HCT116 (cell line): Measurements from ENCODE around the gene NCCRP1. TPM values are rescaled to one million over a fixed set of nuclear protein-coding genes. Genes with fewer than 3 reads are reported as not detected.

ENCODE experiments used
- ATAC-seq: fragments of 200-7000 bp; cut with Tn5 transposase; 2 replicates; pipeline ENCODE4 v1.9.1; 2020; ENCODE audit warnings: mild to moderate bottlenecking, moderate library complexity
- BruUV-seq: library from RNA; stranded (reverse); fragments of 400-500 nt; replicated peaks from 2 replicates; lab custom pipeline; 2021; lab: Mats Ljungman, UMichigan
- CTCF ChIA-PET: fragments of 300-600 bp; sonication (Branson Sonifier 250); formaldehyde crosslinking; loops from one replicate; lab custom pipeline; 2021; ENCODE audit warnings: antibody characterized with exemption; lab: Charles Lee
- POLR2A ChIA-PET: fragments of 300-600, 350-600 bp; sonication (Branson Sonifier 250); formaldehyde crosslinking; loops from one replicate; lab custom pipeline; 2021; ENCODE audit warnings: antibody characterized with exemption; lab: Charles Lee
- RAD21 ChIA-PET, 2 experiments: fragments of 300-600 bp; sonication (Branson Sonifier 250); formaldehyde crosslinking; loops; one replicate each; lab custom pipeline; 2023; ENCODE audit warnings: low total read pairs in 2 of 2; ENCODE audit not compliant: uncharacterized antibody in 2 of 2, unreplicated experiment in 2 of 2, low non-redundant PET in 1 of 2; lab: Charles Lee
- DNase-seq: peaks from one replicate; pipeline ENCODE4 v3.0.0-alpha.2; 2010; ENCODE audit warnings: low read depth, low spot score
- H2AFZ ChIP-seq: fragments of 200-600 bp; shearing (Covaris generic), sonication (generic); 2 replicates; pipeline ENCODE4 v1.6.1; 2017; ENCODE audit warnings: low read depth, mixed run types, mixed read lengths, antibody characterized with exemption, low read length; ENCODE audit not compliant: poor library complexity, severe bottlenecking
- H3K27ac ChIP-seq: 2 replicates; pipeline ENCODE4 v1.5.1; 2012; ENCODE audit warnings: low read depth, low read length
- H3K27me3 ChIP-seq: fragments of 200-600 bp; sonication (generic); 2 replicates; pipeline ENCODE4 v1.6.1; 2016; ENCODE audit warnings: mixed run types, low read length, mixed read lengths; ENCODE audit not compliant: insufficient read depth
- H3K36me3 ChIP-seq, 2 experiments: fragments of 200-500 bp in 1 of 2; fragments of 200-600 bp in 1 of 2; sonication (Bioruptor generic) in 1 of 2; sonication (generic) in 1 of 2; 2 replicates each; pipeline versions ENCODE4 v1.5.1 to v1.6.1; 2014 to 2016; ENCODE audit warnings: low read length in 2 of 2, inconsistent platforms in 1 of 2, mixed read lengths in 1 of 2, mixed run types in 1 of 2; ENCODE audit not compliant: insufficient read depth in 2 of 2, control insufficient read depth in 1 of 2
- H3K4me1 ChIP-seq, 2 experiments: fragments of 200-600 bp in 1 of 2; sonication (generic) in 1 of 2; 2 replicates each; pipeline versions ENCODE4 v1.5.1 to v1.6.1; 2012 to 2017; ENCODE audit warnings: low read length in 2 of 2, inconsistent platforms in 1 of 2, mild to moderate bottlenecking in 1 of 2, mixed read lengths in 1 of 2, mixed run types in 1 of 2, moderate library complexity in 1 of 2; ENCODE audit not compliant: insufficient read depth in 2 of 2, control insufficient read depth in 1 of 2
- H3K4me2 ChIP-seq: fragments of 200-600 bp; sonication (generic); 2 replicates; pipeline ENCODE4 v1.6.1; 2017; ENCODE audit warnings: mixed run types, low read length, mixed read lengths
- H3K4me3 ChIP-seq, 2 experiments: fragments of 200-600 bp in 1 of 2; sonication (generic) in 1 of 2; replicated peaks in 1 of 2; 2 replicates each; pipeline ENCODE4 v1.5.1; 2011 to 2016; ENCODE audit warnings: low read length in 2 of 2, control low read depth in 1 of 2, low read depth in 1 of 2, mild to moderate bottlenecking in 1 of 2, mixed read lengths in 1 of 2, mixed run types in 1 of 2
- H3K79me2 ChIP-seq: fragments of 200-600 bp; sonication (generic); 2 replicates; pipeline ENCODE4 v1.6.1; 2017; ENCODE audit warnings: mild to moderate bottlenecking, mixed run types, low read length, moderate library complexity, mixed read lengths; ENCODE audit not compliant: insufficient read depth
- H3K9ac ChIP-seq: fragments of 200-600 bp; sonication (generic); 2 replicates; pipeline ENCODE4 v1.6.1; 2016; ENCODE audit warnings: low read length, mixed read lengths
- H3K9me2 ChIP-seq: fragments of 200-600 bp; sonication (generic), shearing (Covaris generic); 2 replicates; pipeline ENCODE4 v1.6.1; 2017; ENCODE audit warnings: mixed run types, mild to moderate bottlenecking, moderate library complexity; ENCODE audit not compliant: insufficient read depth
- H3K9me3 ChIP-seq, 2 experiments: fragments of 200-500 bp in 1 of 2; fragments of 200-600 bp in 1 of 2; sonication (Bioruptor generic) in 1 of 2; sonication (generic) in 1 of 2; 2 replicates each; pipeline ENCODE4 v1.6.1; 2014 to 2017; ENCODE audit warnings: low read length in 2 of 2, mixed read lengths in 2 of 2, inconsistent platforms in 1 of 2, low read depth in 1 of 2, mild to moderate bottlenecking in 1 of 2, mixed run types in 1 of 2, moderate library complexity in 1 of 2; ENCODE audit not compliant: control insufficient read depth in 1 of 2, insufficient read depth in 1 of 2
- H4K20me1 ChIP-seq: fragments of 200-600 bp; sonication (generic), shearing (Covaris generic); 2 replicates; pipeline ENCODE4 v1.6.1; 2017; ENCODE audit warnings: mixed run types, mild to moderate bottlenecking, moderate library complexity; ENCODE audit not compliant: insufficient read depth
- EZH2 ChIP-seq: fragments of 200-600 bp; sonication (generic); IDR thresholded peaks from 2 replicates; pipeline ENCODE4 v1.6.1; 2017; ENCODE audit warnings: antibody characterized with exemption, mixed run types
- JUND ChIP-seq: IDR thresholded peaks from 2 replicates; pipeline ENCODE4 v1.6.1; 2012
- RAD21 ChIP-seq: IDR thresholded peaks from 2 replicates; pipeline ENCODE4 v1.6.1; 2012; ENCODE audit warnings: low read depth, mild to moderate bottlenecking
- SIN3A ChIP-seq: IDR thresholded peaks from 2 replicates; pipeline ENCODE4 v1.6.1; 2012; ENCODE audit warnings: low read depth
- ZFX ChIP-seq: fragments of 450-650 bp; IDR thresholded peaks from 2 replicates; pipeline ENCODE4 v1.6.1; 2017
- ZNF274 ChIP-seq: fragments of 200-500 bp; sonication (Bioruptor generic); IDR thresholded peaks from 2 replicates; pipeline ENCODE4 v1.6.1; 2014; ENCODE audit warnings: mild to moderate bottlenecking, low read depth, low read length, inconsistent platforms
- intact Hi-C: fragments of 100-400 bp; cut with micrococcal nuclease; formaldehyde crosslinking; loops from 2 replicates; pipeline ENCODE4 v1.10.0; 2022
- total RNA-seq: library from RNA; stranded (reverse); gene quantifications from one replicate; pipeline ENCODE4 v1.2.1, GENCODE V29; 2021; ENCODE audit not compliant: unreplicated experiment

The NCCRP1 gene
- total RNA-seq, 1 experiment from 2014 or later = 0.12 TPM

DNA sequence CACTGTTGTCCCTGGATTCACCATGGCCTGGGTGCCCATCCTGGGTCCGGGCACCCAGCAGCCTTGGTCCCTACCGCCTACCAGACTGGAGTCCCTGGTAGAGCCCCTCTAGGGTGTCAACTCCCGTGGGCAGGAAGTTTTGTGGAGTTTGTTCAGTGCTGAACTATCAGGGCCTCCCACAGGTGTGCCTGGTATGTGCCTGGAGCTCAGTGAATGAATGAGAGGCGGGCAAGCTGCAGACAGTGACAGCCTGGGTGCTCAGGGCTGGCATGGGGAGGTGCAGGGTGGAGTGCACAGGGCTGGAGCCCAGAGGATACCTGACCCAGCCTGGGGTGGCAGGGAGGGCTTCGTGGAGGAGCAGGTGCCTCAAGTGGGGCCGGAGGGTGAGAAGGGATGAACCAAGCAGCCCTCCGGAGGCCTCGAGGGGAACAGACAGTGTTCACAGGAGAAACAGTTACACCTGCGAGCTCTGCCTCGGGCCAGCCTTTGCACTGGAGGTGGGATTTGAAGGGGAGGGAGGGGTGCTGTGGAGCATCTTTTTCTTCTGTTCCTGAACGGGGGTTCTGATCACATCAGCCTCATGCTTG lies 41.6 kb upstream of the NCCRP1 start:
- ChIA-PET POLR2A (interaction anchor here (1.2 to 2.0 kb wide), 2 partner anchors 22 to 281 kb away, joined by 3 to 4 read pairs; partner anchors contain the start of gene RPS16), RAD21 (no interaction called here), CTCF (interaction anchor here (0.8 to 1.4 kb wide), 4 partner anchors 22 to 55 kb away, joined by 3 to 5 read pairs (median 4); no protein-coding TSS in a partner anchor)
- Histone ChIP-seq H4K20me1 (no peaks in the 10 kb centered on the region), H3K9ac (peak overlapping the region; percentile 43; the same call in 1 of the 2 replicates), H3K27ac (peak overlapping the region; percentile 75), H3K9me2 (no peaks in the 10 kb centered on the region), H3K27me3 (no peaks in the 10 kb centered on the region), H3K79me2 (peaks cover 95% of the 10 kb centered on the region), H3K36me3 (no peaks in the 10 kb centered on the region), H3K4me3 (no peak overlapping the region), H2AFZ (no peak overlapping the region), H3K4me1 (peaks cover 37 to 50% of the 10 kb centered on the region in 2 experiments), H3K4me2 (peak overlapping the region; percentile 68), H3K9me3 (no peaks in the 10 kb centered on the region)
- intact Hi-C loops = no loop called here
- DNase-seq (no peak), ATAC-seq (peak; percentile 23)
- TF ChIP-seq ZNF274 = no peak
- no peak for TF ChIP-seq EZH2
- no peak for TF ChIP-seq ZFX
- TF ChIP-seq JUND = no peak
- no peak for TF ChIP-seq RAD21
- BruUV-seq = no TSS peak

DNA sequence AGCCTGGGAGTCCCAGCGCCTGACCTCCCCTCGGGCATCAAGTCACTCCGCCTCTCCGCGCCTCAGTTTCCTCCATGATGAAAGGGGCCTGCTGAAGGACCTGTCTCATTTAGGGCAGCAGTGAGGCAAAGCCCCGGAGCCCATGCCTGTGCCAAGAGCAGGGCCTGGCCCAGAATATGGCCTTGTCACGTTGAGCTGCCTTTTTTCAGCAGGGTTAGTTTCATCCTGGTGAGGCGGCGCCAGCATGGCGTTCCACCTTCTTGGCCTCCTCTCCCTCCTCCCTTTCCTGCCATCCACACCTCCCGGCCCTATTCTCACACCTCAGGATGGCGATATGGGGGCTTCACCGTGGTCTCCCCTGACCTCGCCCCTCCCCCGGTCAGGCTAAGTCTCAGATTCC lies 41.0 kb upstream of the NCCRP1 start:
- no peaks in the 10 kb centered on the region for H4K20me1 ChIP-seq
- peaks cover 37 to 50% of the 10 kb centered on the region in 2 experiments for H3K4me1 ChIP-seq
- CTCF ChIA-PET = interaction anchor here (0.6 to 1.4 kb wide), 2 partner anchors 23 to 33 kb away, joined by 3 to 5 read pairs; no protein-coding TSS in a partner anchor
- peak overlapping the region; percentile 68 for H3K4me2 ChIP-seq
- H3K9ac ChIP-seq = no peak overlapping the region
- intact Hi-C loops = no loop called here
- H3K79me2 ChIP-seq = peaks cover 95% of the 10 kb centered on the region
- no peak for ATAC-seq
- no peak for TF ChIP-seq SIN3A
- TF ChIP-seq, all 23 proteins: peak for 0
- no peaks in the 10 kb centered on the region for H3K9me3 ChIP-seq
- no peaks in the 10 kb centered on the region for H3K27me3 ChIP-seq
- ChIA-PET POLR2A (interaction anchor here (0.5 kb wide), 1 partner anchor 35 kb away, joined by 3 read pairs; no protein-coding TSS in a partner anchor), RAD21 (no interaction called here)
- no peaks in the 10 kb centered on the region for H3K36me3 ChIP-seq
- H3K9me2 ChIP-seq = no peaks in the 10 kb centered on the region
- DNase-seq = no peak
- H2AFZ ChIP-seq = no peak overlapping the region
- peak overlapping the region; percentile 75 for H3K27ac ChIP-seq
- H3K4me3 ChIP-seq = no peak overlapping the region
- BruUV-seq = no TSS peak
